HG03457 (cell line): Measurements from ENCODE around the gene TMEM270.
"Not testable (repeated sequence)": the region's sequence is repeated elsewhere in the genome, so short reads cannot be mapped to it uniquely, and the experiment has no call there.

Source experiments
- ATAC-seq: cut with Tn5 transposase; IDR thresholded peaks from one replicate; pipeline ENCODE4 v1.9.1; 2021; ENCODE audit warnings: moderate number of reproducible peaks; ENCODE audit not compliant: unreplicated experiment

The TMEM270 gene, protein sequence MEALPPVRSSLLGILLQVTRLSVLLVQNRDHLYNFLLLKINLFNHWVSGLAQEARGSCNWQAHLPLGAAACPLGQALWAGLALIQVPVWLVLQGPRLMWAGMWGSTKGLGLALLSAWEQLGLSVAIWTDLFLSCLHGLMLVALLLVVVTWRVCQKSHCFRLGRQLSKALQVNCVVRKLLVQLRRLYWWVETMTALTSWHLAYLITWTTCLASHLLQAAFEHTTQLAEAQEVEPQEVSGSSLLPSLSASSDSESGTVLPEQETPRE

DNA sequence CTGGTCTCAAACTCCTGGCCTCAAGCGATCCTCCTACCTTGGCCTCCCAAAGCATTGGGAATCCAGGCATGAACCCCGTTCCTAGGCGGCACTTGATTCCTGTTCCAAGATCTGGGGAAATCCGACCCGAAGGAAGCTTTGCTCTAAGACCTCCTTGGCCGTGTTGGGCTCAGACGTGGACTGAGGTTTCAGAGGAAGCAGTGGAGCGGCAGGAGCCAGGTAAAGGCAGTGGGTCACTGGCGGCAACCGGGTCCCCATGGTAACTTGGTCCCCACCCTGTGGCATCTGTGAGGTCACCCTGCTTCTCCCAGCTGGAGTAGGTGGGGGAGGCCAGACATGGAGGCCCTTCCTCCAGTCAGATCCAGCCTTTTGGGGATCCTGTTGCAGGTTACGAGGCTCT lies at the start of gene TMEM270:
TMEM270 (plus strand) TSS at position 301 of the 400 bp plus-strand sequence; CDS start at position 337, 36 bp downstream.
- no peak for ATAC-seq

DNA sequence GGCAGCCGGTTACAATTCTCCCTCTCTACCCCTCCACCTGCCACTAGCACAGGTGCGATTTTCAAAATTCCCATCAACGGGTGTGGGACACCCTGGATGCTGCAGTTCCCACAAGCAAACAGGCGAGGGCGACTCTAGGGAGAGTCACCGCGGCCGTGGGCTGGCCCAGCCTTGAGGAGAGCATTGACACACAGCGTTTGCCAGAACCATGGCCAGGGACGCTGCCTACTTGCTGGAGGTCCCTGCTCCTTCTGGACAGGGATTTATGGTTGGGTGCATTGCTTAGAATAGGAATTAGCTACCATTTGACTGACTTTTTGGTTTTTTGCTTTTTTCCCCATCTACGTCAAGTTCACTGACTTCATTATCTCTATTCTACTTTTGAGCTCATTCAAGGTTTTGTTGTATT lies 49.2 kb upstream of the TMEM270 start:
- no peak for ATAC-seq

DNA sequence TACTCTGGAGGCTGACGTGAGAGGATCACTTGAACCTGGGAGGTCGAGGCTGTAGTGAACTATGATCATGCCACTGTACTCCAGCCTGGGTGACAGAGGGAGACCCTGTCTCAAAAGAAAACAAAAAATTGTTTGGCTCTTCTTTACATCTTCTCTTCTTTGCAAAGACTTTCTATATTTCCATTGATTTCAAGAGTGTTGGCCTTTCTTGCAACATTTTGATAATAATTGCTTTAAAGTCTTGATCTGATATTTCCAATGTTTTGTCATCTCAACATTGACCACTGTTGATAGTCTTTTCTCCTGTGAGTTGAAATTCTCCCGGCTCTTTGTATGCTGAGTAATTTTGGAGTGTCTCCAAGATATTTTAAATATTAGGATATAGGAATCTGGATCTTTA lies 48.0 kb upstream of the TMEM270 start:
- no peak for ATAC-seq

DNA sequence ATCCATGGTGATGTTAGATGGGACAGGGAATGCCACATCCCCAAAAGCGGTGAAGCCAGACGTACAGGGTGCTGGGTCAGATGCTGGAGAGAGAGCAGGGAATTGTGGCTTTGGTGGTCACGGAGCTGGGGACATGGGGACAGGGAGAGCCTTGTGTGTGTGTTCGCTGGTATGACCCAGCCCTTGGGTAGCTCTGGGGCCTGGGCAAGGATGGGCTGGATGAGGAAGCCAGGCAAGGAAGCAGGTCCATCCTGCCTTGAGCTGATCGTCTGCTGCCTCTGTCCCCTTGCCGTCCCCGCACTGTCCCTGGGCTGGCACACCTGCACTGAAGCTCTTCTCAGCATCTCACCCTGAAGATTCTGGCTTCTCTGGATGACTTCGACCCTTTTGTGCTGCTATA lies 45.5 kb upstream of the TMEM270 start:
- no peak for ATAC-seq

DNA sequence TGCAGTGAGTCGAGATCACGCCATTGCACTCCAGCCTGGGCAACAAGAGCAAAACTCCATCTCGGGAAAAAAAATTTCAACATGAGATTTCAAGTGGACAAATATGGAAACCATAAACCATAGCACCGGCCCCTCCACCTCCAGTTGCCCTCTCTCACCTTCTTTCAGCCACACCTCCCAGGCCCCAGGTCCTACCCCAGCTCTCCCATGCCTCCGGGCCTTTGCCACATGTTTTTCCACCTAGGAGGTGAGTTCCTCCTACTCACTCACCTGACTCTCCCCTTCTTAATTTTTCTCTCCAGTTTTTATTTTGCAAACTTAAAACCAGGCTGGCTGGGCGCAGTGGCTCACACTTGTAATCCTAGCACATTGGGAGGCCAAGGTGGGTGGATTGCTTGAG lies 43.8 kb upstream of the TMEM270 start:
- ATAC-seq = no peak

DNA sequence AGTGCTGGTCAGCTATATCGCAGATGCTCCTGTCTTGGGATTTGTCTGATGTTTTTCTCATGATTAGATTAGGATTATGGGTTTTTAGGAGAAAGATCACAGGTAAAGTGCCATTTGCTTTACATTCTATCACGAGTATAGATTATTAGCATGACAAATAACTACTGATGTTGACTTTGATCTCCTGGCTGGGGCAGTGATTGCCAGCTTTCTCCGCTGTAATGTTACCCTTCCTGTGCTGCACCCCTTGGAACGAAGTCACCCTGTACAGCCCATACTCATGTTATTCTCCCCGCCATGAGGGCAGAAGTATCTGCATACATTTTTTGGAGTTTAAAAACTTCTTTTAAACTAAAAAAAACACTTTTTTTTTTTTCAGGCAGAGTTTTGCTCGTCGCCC lies 40.9 kb upstream of the TMEM270 start:
- no peak for ATAC-seq

DNA sequence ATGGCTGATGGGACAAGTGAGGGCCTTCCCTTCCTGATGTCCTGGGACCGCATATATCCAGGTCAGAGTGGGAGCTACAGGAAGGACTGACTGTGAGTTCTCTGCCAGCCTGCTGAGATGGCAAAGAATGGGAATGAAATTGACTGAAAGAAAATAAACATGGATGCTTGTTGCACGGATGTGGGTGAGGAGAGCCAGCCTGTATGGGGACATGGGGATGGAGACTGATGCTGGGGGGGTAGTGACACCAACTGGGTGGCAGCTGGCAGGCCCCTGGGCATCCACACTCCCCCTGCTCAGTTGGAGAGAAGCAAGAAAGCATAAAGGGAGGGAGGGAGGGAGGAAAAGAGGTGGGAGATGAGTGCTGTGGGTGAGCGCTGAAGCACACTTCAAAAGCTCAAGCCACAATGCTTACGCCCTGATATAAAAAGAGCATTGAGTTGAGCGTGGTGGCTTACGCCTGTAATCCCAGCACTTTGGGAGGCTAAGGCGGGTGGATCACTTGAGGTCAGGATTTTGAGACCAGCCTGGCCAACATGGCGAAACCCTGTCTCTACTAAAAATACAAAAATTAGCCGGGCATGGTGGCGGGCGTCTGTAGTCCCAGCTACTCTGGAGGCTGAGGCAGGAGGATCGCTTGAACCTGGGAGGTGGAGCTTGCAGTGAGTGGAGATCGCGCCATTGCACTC lies 39.2 kb upstream of the TMEM270 start:
- ATAC-seq = not testable (repeated sequence)

DNA sequence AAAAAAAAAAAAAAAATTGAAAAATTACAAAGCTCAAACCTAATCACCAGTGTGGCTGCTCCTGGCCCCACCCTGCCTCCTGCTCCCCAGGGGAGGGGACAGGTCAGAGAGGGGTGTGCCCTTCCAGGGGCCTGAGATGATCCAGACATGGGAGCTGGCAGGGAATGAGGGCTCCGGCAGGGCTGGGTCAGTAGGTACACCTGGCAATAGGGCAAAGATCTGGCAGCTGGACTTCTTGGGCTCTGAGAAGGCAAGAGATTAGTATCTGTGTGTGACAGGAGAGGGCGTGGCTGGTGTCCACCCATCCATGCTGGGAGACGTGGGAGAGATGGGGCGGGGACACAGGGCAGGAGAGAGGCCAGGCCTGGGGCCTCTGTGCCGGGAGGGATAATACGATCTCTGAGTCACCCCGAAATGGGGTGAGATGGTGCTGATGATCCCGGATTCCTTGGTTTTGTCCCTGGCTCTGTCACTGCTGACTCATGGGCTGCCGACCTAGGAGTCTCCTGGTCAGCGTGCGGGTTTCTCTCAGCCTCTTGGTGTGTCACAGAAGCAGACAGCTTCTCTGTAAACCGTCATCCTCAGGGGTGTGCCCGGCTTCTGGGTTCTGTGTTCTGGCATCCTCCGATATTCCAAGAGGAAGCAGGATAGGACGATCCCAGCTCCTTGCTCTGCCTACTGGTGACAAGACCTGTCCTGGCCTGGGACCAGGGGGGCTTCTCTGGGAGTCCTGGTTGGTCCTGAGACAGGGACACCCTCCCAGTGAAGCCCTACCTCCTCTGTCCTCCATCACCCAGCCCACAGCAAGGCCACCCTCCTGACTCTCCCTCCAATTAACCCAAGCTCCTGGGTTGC lies 38.4 kb upstream of the TMEM270 start:
- no peak for ATAC-seq

DNA sequence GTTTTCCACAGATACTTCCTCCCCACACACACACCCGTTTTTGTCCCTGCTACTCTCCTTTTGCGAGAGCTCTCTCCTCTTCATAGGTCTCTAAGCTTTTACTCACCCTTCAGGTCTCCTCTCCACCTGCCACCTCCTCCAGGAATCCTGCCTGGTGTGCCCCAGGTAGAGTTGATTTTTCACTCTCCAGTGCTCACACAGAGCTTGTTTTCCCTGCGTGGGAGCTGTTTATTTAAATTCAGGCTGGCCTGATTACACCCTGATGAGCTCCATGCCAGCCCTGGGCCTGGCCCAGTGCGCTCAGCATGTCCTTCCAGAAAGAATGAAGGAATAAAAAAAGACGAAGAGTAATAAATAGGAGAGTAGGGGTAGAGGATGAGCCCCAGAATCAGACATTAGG lies 37.7 kb upstream of the TMEM270 start:
- ATAC-seq = no peak

DNA sequence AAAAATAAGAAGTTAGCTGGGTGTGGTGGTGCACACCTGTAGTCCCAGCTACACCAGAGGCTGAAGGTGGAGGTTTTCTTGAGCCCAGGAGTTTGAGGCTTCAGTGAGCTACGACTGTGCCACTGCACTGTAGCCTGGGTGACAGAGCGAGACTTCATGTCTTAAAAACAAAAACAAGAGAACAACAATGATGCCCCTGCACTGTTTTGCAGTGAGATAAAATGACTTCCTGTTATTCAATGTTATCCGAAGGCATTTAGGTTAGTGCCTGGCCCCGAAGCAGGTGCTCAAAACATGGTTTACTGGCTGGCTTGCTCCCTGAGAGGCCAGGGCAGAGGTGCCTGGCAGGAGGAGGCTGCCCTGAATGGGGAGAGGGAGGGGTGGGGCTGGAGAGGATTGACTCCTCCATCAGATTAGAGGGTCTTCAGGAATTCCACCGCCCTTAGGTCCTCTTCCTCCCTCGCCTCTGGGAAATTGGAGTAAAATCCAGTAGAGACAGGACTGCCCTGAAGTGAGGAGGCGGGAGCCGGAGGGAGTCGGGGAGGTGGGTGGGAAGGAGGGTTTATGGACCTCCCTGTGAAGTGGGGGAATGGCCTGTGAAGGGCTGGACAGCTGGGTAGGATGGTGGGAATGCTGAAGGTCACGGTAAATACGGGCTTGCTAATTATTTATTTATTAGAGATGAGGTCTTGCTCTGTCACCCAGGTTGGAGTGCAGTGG lies 36.9 kb upstream of the TMEM270 start:
- ATAC-seq = no peak

DNA sequence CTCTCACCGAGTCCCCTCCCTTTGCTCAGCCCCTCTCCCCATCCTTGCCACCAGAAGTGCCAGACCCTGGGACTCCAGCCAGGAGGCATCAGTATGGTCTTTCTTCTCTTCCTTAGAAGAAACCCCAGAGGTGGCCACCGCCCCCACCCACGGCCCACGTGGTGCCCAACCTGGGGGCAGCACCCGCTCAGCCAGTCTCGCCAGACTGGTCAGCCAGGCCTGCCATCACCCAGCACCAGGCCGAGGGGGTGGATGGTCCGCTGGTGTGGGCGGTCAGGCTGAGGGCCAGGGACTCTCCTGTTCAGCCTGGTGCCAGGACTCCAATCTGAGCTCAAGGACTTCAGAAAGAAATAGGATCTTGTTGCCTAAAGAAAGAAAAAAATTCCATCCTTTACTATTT lies 36.0 kb upstream of the TMEM270 start:
- no peak for ATAC-seq

DNA sequence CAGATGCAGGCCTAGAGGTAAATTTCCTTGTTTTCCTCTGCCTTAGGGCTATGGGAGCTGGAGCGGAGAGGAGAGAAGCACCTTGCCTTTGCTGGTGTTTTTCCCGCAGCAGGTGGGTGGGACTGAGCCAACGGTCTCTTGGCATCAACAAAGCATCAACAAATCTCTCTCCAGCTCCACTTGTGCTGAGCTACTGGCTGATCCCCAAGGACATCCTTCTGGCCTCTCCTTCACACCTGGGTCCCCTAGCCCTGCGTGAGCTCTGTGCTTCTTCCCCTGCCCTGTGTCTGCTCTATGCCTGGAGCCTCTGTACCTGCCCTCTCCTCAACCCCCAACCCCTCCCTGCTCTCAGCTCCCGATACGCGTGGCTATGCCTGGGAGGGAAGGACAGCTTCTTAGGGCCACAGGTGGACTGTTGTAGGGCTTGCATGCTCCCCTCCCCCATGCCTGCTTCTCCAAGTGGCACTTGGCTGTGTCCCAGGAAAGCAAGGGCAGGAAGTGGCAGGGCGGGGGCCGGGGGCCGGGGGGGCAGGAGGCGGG lies 33.3 kb upstream of the TMEM270 start:
- no peak for ATAC-seq

DNA sequence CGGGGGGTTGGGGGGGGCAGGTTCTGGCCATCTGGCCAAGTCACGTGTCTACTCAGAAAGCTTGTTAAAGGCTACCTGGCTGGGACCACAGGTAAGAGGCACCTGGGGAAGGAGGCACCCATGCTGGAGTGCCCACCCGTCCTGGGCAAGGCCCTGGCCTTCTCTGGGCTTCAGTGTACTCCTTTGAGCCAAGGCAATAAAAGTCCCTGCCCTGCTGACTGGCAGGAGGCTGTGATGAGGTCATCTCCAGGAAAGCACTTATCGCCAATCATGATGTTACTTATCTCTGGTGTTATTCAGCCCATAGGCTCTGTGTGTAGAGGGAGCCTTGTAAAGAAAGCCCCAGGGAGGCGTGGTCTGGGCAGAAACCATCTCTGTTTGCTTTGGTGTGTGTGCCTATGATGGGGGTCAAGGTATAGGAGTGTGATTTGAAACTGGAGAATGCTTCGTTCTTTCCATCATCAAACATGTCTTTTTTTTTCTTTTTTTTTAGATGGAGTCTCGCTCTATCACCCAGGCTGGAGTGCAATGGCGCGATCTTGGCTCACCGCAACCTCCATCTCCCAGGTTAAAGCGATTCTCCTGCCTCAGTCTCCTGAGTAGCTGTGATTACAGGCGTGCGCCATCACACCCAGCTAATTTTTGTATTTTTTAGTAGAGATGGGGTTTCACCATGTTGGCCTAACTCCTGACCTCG lies 32.7 kb upstream of the TMEM270 start:
- ATAC-seq = no peak

DNA sequence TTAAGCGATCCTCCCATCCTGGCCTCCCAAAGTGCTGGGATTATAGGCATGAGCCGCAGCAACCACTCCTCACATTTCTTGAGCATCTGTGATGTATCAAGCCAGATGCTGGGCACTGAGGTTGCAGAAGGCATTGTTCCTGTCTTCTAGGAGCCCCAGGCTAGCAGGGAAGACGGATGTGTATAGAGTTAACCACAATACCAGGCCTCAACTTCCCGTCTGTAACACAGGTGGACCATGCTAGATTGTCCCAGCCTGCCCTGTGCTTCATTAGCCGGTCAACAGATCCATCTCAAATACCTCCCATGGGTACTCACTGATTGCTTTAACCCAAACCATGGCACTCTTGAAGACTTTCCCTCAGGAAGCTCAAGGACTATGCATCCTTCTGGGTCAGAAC lies 32.0 kb upstream of the TMEM270 start:
- ATAC-seq = no peak

DNA sequence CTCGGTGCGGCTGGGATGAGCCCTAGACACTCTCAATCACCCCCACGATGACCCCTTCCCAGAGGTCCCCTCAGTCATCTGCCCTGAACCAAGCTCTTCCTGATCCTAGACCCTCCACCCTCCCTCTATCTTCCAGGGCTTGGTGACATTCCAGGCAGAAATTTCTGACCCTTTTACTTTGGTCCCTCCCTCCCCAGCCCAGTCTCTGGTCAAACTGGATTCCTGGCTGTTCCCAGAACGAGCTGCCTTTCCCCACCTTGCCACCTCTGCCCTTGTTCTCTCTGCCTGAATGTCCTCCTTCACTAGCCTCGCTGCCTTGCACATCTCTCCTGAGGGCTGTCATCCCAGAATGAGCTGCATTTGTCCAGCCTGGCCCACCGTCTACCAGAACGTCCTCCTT lies 31.5 kb upstream of the TMEM270 start:
- no peak for ATAC-seq

DNA sequence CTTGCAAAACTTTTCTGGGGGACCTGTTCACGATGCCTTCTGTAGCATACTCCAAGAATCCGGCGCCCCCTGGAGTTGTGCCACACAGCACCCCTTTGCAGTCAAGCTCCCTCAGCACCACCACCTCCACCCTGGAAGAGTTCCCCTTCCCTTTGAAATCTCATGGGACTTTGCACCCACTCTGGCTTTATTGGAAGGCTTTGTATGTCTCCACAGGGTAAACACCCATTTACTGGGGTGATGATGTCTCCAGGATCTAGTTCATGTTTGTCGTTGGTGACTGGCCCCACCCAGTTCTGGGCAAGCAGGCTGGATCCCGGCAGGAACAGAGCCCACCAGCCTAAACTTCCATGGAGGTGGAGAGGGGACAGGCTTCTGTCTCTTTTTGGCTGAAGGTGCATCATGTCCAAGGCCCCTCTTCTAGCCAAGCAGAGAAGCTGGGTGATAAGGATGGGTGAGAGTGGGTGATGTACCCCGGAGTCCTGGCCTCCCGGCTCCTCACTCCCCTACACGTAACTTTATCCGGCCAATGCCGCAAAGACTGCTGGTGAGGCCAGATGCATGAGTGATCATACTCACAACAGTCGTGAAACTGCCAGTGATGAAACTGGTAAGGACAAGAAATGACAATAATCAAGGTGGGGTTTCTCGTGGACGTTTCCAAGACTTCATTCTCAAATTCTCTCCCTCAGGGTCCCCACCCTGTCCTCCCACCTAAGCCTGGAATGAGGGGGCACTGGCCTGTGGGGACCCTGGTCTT lies 30.9 kb upstream of the TMEM270 start:
- ATAC-seq = no peak

DNA sequence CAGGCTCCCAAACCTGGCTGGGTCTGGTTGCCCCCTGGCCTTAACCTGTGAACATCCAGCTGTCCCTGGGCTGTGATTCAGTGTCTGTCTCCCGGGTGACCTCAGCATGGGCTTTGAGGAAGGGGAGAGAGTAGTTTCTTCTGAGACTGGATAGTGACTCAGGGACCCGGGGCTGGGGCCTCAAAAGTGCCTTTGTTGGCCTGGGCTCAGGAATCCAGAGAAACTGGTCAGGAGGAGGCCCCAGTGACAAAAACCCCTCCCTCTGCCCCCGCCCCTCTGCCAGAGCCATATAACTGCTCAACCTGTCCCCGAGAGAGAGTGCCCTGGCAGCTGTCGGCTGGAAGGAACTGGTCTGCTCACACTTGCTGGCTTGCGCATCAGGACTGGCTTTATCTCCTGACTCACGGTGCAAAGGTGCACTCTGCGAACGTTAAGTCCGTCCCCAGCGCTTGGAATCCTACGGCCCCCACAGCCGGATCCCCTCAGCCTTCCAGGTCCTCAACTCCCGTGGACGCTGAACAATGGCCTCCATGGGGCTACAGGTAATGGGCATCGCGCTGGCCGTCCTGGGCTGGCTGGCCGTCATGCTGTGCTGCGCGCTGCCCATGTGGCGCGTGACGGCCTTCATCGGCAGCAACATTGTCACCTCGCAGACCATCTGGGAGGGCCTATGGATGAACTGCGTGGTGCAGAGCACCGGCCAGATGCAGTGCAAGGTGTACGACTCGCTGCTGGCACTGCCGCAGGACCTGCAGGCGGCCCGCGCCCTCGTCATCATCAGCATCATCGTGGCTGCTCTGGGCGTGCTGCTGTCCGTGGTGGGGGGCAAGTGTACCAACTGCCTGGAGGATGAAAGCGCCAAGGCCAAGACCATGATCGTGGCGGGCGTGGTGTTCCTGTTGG lies 30.0 kb upstream of the TMEM270 start, which contains the start of gene CLDN4:
CLDN4 (plus strand) TSS at position 316 of the 903 bp plus-strand sequence; CDS start at position 522, 206 bp downstream.
- no peak for ATAC-seq

DNA sequence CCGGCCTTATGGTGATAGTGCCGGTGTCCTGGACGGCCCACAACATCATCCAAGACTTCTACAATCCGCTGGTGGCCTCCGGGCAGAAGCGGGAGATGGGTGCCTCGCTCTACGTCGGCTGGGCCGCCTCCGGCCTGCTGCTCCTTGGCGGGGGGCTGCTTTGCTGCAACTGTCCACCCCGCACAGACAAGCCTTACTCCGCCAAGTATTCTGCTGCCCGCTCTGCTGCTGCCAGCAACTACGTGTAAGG lies 29.4 kb upstream of the TMEM270 start:
- ATAC-seq = no peak
